PC-3 (cell line): ENCODE results near the gene CHPT1. TPM values are rescaled to one million over a fixed set of nuclear protein-coding genes. Genes with fewer than 3 reads are reported as not detected.

Experiments used
- ATAC-seq: fragments of 200-7000 bp; cut with Tn5 transposase; 2 replicates; pipeline ENCODE4 v1.9.1; 2020; ENCODE audit warnings: mild to moderate bottlenecking, moderate library complexity
- BruUV-seq: library from RNA; stranded (reverse); fragments of 400-500 nt; replicated peaks from 2 replicates; lab custom pipeline; 2021; lab: Mats Ljungman, UMichigan
- CTCF ChIA-PET: fragments of 300-600 bp; sonication (Branson Sonifier 250); formaldehyde crosslinking; loops from one replicate; lab custom pipeline; 2022; ENCODE audit warnings: antibody characterized with exemption; lab: Charles Lee
- POLR2A ChIA-PET: fragments of 300-600 bp; sonication (Branson Sonifier 250); formaldehyde crosslinking; loops from one replicate; lab custom pipeline; 2022; ENCODE audit warnings: antibody characterized with exemption; ENCODE audit not compliant: unreplicated experiment; lab: Charles Lee
- DNase-seq: peaks from one replicate; pipeline ENCODE4 v3.0.0-alpha.2; 2015
- H2AFZ ChIP-seq: fragments of 300-600 bp; sonication (generic); 2 replicates; pipeline ENCODE4 v1.6.0; 2016; ENCODE audit warnings: antibody characterized with exemption, low read length
- H3F3A ChIP-seq: fragments of 300-600 bp; sonication (generic); one replicate; pipeline ENCODE4 v1.6.0; 2017; ENCODE audit warnings: antibody characterized with exemption, low read length, control low read depth, mild to moderate bottlenecking; ENCODE audit not compliant: unreplicated experiment
- H3K27ac ChIP-seq: fragments of 300-600 bp; sonication (generic); 2 replicates; pipeline ENCODE4 v1.5.1; 2016; ENCODE audit warnings: mild to moderate bottlenecking, low read length
- H3K27me3 ChIP-seq: fragments of 300-600 bp; sonication (generic); 2 replicates; pipeline ENCODE4 v1.6.1; 2016; ENCODE audit warnings: low read length, mixed read lengths
- H3K36me3 ChIP-seq: fragments of 300-600 bp; sonication (generic); 2 replicates; pipeline ENCODE4 v1.6.1; 2016; ENCODE audit warnings: low read depth, mixed run types, low read length, mixed read lengths
- H3K4me1 ChIP-seq: fragments of 300-600 bp; sonication (generic); 2 replicates; pipeline ENCODE4 v1.5.1; 2016; ENCODE audit warnings: low read length; ENCODE audit not compliant: insufficient read depth
- H3K4me2 ChIP-seq: fragments of 300-600 bp; sonication (generic); 2 replicates; pipeline ENCODE4 v1.6.0; 2016; ENCODE audit warnings: low read length
- H3K4me3 ChIP-seq: fragments of 300-600 bp; sonication (generic); 2 replicates; pipeline ENCODE4 v1.5.1; 2016; ENCODE audit warnings: mild to moderate bottlenecking, low read length, mixed read lengths
- H3K79me2 ChIP-seq: fragments of 300-600 bp; sonication (generic); 2 replicates; pipeline ENCODE4 v1.6.1; 2017; ENCODE audit warnings: low read length, mixed read lengths
- H3K9ac ChIP-seq: fragments of 300-600 bp; sonication (generic); 2 replicates; pipeline ENCODE4 v1.6.0; 2016; ENCODE audit warnings: mild to moderate bottlenecking, low read length
- H3K9me2 ChIP-seq: fragments of 300-600 bp; sonication (generic); replicated peaks from 2 replicates; pipeline ENCODE4 v1.6.1; 2016; ENCODE audit warnings: mixed run types, low read length, mixed read lengths
- H3K9me3 ChIP-seq: fragments of 300-600 bp; sonication (generic); 2 replicates; pipeline ENCODE4 v1.6.1; 2016; ENCODE audit warnings: low read length, mixed read lengths
- H4K20me1 ChIP-seq: fragments of 300-600 bp; sonication (generic); 2 replicates; pipeline ENCODE4 v1.6.1; 2016; ENCODE audit warnings: low read length, mixed read lengths
- EZH2 ChIP-seq: fragments of 300-600 bp; sonication (generic); IDR thresholded peaks from one replicate; pipeline ENCODE4 v1.6.1; 2017; ENCODE audit warnings: antibody characterized with exemption, mild to moderate bottlenecking, low read length; ENCODE audit not compliant: unreplicated experiment
- EZH2phosphoT487 ChIP-seq: fragments of 300-600 bp; sonication (generic); IDR thresholded peaks from 2 replicates; pipeline ENCODE4 v1.6.1; 2018; ENCODE audit warnings: mild to moderate bottlenecking, antibody characterized with exemption, low read length, borderline replicate concordance
- intact Hi-C: fragments of 100-400 bp; cut with micrococcal nuclease; formaldehyde crosslinking; loops from 2 replicates; pipeline ENCODE4 v1.9.0; 2023
- total RNA-seq: library from RNA; depleted of rRNA; stranded (reverse); fragments of >200 nt; gene quantifications from 2 replicates; pipeline ENCODE4 v1.2.3, GENCODE V29; 2014
- TF ChIP-seq, protein P1 (sequence below): fragments of 300-600 bp; sonication (generic); conservative IDR thresholded peaks from 2 replicates; pipeline ENCODE4 v1.5.1; 2017; ENCODE audit warnings: antibody characterized with exemption, low read depth, mild to moderate bottlenecking, low read length

The CHPT1 gene
- total RNA-seq, 1 experiment from 2014 or later: 55.3 TPM

DNA sequence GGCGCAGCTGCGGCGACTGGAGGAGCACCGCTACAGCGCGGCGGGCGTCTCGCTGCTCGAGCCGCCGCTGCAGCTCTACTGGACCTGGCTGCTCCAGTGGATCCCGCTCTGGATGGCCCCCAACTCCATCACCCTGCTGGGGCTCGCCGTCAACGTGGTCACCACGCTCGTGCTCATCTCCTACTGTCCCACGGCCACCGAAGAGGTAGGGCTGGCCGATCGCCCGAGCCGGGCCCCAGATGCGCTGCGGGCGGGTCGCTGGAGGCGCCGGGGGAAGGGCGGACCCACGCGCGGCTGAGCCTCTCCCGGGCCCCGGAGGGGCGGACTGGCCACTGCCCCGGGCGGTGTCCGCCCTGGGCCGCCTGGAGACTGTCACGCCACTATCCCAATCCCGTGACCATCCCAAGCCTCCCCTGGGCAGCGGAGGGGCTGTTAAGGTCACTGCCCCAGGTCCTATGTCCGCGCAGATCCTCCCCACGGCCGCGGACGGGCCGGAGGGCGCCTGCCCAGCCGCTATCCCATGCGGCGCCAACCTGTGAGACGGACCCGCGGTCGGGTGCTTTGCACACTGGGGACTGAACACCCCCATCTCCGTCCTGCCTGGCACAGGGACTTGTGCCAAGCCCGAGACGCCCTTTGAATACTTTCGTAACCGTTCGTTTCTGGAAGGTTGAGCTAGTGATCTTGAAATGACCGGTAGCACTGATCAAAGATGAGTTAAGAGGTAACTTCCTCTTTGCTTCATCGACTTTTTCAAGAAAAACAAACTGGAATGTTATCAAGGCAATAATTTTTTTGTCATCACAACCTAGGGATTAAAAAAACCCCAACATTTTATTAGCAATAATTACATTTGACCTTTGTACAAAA is 725 bp downstream of the CHPT1 start:
- Histone ChIP-seq H3K9ac (peak overlapping the region; percentile 73), H3K4me2 (peak overlapping the region; percentile 90), H3K27ac (no peak overlapping the region), H4K20me1 (no peaks in the 10 kb centered on the region), H3K27me3 (no peaks in the 10 kb centered on the region), H3K36me3 (no peaks in the 10 kb centered on the region), H3K9me3 (no peaks in the 10 kb centered on the region), H3K4me3 (peak overlapping the region; percentile 89), H3K9me2 (no peaks in the 10 kb centered on the region), H2AFZ (peak overlapping the region; percentile 96), H3K79me2 (peaks cover 39% of the 10 kb centered on the region), H3K4me1 (peaks cover 12% of the 10 kb centered on the region), H3F3A (no peaks in the 10 kb centered on the region)
- peak; percentile 59 for ATAC-seq
- intact Hi-C loops: loop anchor here (2.0 to 5.0 kb wide), 2 partner anchors 134 to 283 kb away; partner anchors contain the start of gene GNPTAB
- ChIA-PET POLR2A (interaction anchor here (0.7 kb wide), 1 partner anchor 146 kb away, joined by 8 read pairs; no protein-coding TSS in a partner anchor), CTCF (interaction anchor here (0.8 kb wide), 1 partner anchor 61 kb away, joined by 17 read pairs; no protein-coding TSS in a partner anchor)
- peak; percentile 48 for DNase-seq
- no TSS peak for BruUV-seq
- TF ChIP-seq EZH2 (no peak), EZH2phosphoT487 (no peak)
- TF ChIP-seq, protein P1, sequence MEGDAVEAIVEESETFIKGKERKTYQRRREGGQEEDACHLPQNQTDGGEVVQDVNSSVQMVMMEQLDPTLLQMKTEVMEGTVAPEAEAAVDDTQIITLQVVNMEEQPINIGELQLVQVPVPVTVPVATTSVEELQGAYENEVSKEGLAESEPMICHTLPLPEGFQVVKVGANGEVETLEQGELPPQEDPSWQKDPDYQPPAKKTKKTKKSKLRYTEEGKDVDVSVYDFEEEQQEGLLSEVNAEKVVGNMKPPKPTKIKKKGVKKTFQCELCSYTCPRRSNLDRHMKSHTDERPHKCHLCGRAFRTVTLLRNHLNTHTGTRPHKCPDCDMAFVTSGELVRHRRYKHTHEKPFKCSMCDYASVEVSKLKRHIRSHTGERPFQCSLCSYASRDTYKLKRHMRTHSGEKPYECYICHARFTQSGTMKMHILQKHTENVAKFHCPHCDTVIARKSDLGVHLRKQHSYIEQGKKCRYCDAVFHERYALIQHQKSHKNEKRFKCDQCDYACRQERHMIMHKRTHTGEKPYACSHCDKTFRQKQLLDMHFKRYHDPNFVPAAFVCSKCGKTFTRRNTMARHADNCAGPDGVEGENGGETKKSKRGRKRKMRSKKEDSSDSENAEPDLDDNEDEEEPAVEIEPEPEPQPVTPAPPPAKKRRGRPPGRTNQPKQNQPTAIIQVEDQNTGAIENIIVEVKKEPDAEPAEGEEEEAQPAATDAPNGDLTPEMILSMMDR: no peak

DNA sequence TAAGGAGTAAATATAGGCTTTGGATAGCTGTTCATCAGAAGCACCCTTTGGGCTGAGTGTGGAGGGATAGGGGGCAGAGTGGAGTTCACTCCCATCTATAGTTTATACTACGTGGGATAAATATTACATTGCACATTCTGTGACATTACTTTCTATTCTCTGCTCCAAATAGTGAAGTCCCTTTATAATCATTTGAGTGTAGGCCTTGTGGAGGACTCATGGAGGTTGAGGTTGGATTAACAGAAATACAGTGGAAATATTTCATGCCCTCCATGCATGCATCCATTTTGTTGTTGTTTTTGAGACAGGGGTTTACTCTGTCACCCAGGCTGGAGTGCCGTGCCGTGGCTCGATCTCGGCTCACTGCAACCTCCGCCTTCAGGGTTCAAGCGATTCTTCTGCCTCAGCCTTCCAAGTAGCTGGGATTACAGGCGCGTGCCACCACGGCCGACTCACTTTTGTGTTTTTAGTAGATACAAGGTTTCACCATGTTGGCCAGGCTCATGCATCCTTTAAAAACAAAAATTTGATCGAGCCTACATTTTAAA is 1.4 kb downstream of the CHPT1 start:
- BruUV-seq: TSS peak; percentile 38
- DNase-seq (peak; percentile 34), ATAC-seq (peak; percentile 42)
- peak overlapping the region; percentile 96 for H2AFZ ChIP-seq
- peaks cover 41% of the 10 kb centered on the region for H3K79me2 ChIP-seq
- peak overlapping the region; percentile 89 for H3K4me3 ChIP-seq
- POLR2A ChIA-PET: interaction anchor here (0.7 kb wide), 1 partner anchor 147 kb away, joined by 8 read pairs; no protein-coding TSS in a partner anchor
- H3K9me2 ChIP-seq: no peaks in the 10 kb centered on the region
- TF ChIP-seq, protein P1: peak; percentile 55
- no peak for TF ChIP-seq EZH2phosphoT487
- no peak for TF ChIP-seq EZH2
- H3K27ac ChIP-seq: no peak overlapping the region
- peaks cover 12% of the 10 kb centered on the region for H3K4me1 ChIP-seq
- H3K9me3 ChIP-seq: no peaks in the 10 kb centered on the region
- no peaks in the 10 kb centered on the region for H3K27me3 ChIP-seq
- H3K9ac ChIP-seq: no peak overlapping the region
- no peaks in the 10 kb centered on the region for H3F3A ChIP-seq
- CTCF ChIA-PET: interaction anchor here (0.8 kb wide), 1 partner anchor 60 kb away, joined by 17 read pairs; no protein-coding TSS in a partner anchor
- intact Hi-C loops: loop anchor here (2.0 to 5.0 kb wide), 2 partner anchors 133 to 284 kb away; partner anchors contain the start of gene GNPTAB
- H3K36me3 ChIP-seq: no peaks in the 10 kb centered on the region
- no peaks in the 10 kb centered on the region for H4K20me1 ChIP-seq
- peak overlapping the region; percentile 90 for H3K4me2 ChIP-seq
